Lower lobe of right lung (tissue), 2 donors: ENCODE data around the gene CCDC24. TPM values are rescaled to one million over a fixed set of nuclear protein-coding genes. Genes with fewer than 3 reads are reported as not detected.

Experiments
- ATAC-seq, 2 donors: fragments of 200-7000 bp; cut with Tn5 transposase; one replicate each; pipeline ENCODE4 v1.9.1; 2020 to 2022; ENCODE audit warnings: mild to moderate bottlenecking in 2 of 2, moderate library complexity in 2 of 2
- DNase-seq: peaks from one replicate; pipeline ENCODE4 v3.0.0-alpha.2; 2020
- H3K27ac ChIP-seq: fragments of 200-600 bp; one replicate; pipeline ENCODE4 v1.8.0; 2022
- H3K27me3 ChIP-seq: fragments of 200-600 bp; one replicate; pipeline ENCODE4 v1.8.0; 2022; ENCODE audit warnings: low read depth
- H3K36me3 ChIP-seq: fragments of 200-600 bp; one replicate; pipeline ENCODE4 v1.8.0; 2022; ENCODE audit warnings: mild to moderate bottlenecking
- H3K4me1 ChIP-seq: fragments of 200-600 bp; one replicate; pipeline ENCODE4 v1.8.0; 2022
- H3K4me3 ChIP-seq: fragments of 200-600 bp; one replicate; pipeline ENCODE4 v1.8.0; 2022; ENCODE audit warnings: mild to moderate bottlenecking
- H3K9me3 ChIP-seq: fragments of 200-600 bp; one replicate; pipeline ENCODE4 v1.8.0; 2022
- intact Hi-C: fragments of 100-400 bp; cut with DNase I; formaldehyde crosslinking; loops from one replicate; pipeline ENCODE4 v1.11.0; 2022
- total RNA-seq: library from RNA; stranded (reverse); fragmentation: NEBNext Ultra II Directional; extraction: Animal tissue kit (Norgen Biotek cat#: 25700); gene quantifications from one replicate; pipeline ENCODE4 v1.2.1, GENCODE V29; 2021
- TF ChIP-seq, protein P1 (sequence below): fragments of 200-600 bp; IDR thresholded peaks from one replicate; pipeline ENCODE4 v1.8.0; 2022; ENCODE audit warnings: antibody characterized with exemption, mild to moderate bottlenecking
- donor health status: DM: no; HTN: yes; CAD: no; lungs with severe emphysema.

The CCDC24 gene
- total RNA-seq, 1 donor from 2014 or later = 10.7 TPM

DNA sequence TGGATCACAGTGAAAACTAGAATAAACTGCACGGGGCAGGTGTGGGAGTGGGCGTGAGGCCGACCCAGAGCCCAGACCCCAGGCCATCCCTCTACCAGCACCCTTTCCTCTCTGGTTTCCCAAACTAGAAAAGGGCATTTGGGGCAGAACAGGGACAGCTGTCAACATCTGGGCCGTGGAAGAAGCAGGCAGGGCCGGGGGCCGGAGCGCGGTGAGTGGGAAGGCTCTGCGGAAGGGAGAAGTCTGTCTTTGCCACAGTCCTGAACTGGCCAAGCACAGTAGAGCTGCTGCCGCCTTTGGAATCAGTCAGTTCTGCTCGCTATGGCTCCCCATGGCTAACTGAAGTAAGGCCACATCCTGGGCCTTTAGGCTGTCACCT is 6.6 kb downstream of the CCDC24 start:
- intact Hi-C loops = no loop called here
- TF ChIP-seq, protein P1, sequence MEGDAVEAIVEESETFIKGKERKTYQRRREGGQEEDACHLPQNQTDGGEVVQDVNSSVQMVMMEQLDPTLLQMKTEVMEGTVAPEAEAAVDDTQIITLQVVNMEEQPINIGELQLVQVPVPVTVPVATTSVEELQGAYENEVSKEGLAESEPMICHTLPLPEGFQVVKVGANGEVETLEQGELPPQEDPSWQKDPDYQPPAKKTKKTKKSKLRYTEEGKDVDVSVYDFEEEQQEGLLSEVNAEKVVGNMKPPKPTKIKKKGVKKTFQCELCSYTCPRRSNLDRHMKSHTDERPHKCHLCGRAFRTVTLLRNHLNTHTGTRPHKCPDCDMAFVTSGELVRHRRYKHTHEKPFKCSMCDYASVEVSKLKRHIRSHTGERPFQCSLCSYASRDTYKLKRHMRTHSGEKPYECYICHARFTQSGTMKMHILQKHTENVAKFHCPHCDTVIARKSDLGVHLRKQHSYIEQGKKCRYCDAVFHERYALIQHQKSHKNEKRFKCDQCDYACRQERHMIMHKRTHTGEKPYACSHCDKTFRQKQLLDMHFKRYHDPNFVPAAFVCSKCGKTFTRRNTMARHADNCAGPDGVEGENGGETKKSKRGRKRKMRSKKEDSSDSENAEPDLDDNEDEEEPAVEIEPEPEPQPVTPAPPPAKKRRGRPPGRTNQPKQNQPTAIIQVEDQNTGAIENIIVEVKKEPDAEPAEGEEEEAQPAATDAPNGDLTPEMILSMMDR = no peak
- H3K27me3 ChIP-seq = no peaks in the 10 kb centered on the region
- DNase-seq = no peak
- H3K4me3 ChIP-seq = no peak overlapping the region
- ATAC-seq = no peak
- no peak overlapping the region for H3K27ac ChIP-seq
- H3K4me1 ChIP-seq = no peaks in the 10 kb centered on the region
- H3K36me3 ChIP-seq = peaks cover 18% of the 10 kb centered on the region
- H3K9me3 ChIP-seq = no peaks in the 10 kb centered on the region

DNA sequence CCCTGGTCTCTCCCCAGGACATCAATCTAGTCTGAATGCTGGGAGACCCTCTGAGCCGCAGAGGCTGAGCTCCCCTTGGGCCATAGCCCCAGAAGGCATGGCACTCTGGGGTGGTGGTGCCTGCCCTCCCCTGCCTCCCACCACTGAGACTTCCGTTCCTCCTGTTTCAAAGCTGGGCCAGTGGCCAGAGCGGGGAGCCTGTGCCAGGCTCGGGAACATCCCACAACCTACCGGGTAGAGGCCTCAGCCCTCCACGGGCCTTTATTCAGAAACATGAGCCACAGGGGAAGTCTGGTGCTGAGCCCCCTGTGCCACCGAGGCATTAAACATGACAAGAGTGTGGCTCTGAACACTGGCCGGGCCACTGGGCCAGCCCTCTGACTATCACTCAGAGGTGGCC is 8.1 kb downstream of the CCDC24 start:
- intact Hi-C loops = no loop called here
- ATAC-seq = no peak

DNA sequence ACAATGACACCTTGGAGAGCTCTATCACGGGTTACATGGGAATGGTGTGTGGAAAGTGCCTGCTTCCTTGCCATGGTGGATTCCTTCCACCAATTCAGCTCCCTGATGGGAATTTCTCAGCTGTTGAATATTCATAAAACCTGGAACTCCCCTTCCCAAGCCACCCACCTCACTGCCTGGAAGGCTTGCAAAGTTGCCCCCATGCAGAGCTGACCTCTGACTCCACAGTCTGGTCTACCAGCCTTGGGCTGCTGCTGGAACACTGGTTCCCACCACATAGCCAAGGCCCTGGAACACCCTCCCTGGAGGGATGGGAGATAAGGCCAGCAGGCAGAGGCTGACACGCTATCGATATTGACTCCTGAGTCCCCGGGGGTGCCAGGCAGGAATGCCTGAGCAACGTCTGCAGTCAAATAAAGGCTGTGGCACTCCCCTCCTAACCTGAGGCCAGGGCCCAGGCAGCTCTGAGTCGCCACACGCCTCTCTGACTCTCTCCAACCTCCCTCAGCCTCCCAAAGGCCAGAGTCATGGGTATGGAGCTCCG is 8.8 kb downstream of the CCDC24 start:
- Histone ChIP-seq H3K4me1 (no peaks in the 10 kb centered on the region), H3K9me3 (no peaks in the 10 kb centered on the region), H3K27ac (no peak overlapping the region), H3K36me3 (peaks cover 18% of the 10 kb centered on the region), H3K27me3 (no peaks in the 10 kb centered on the region), H3K4me3 (no peak overlapping the region)
- DNase-seq (no peak), ATAC-seq (no peak)
- intact Hi-C loops = no loop called here
- TF ChIP-seq, protein P1 = no peak

More for the DNA sequence above, 8.1 kb downstream of the CCDC24 start:
- DNase-seq = no peak
- Histone ChIP-seq H3K27me3 (no peaks in the 10 kb centered on the region), H3K27ac (no peak overlapping the region), H3K4me3 (no peak overlapping the region), H3K36me3 (peaks cover 18% of the 10 kb centered on the region), H3K4me1 (no peaks in the 10 kb centered on the region), H3K9me3 (no peaks in the 10 kb centered on the region)
- TF ChIP-seq, protein P1 = no peak

DNA sequence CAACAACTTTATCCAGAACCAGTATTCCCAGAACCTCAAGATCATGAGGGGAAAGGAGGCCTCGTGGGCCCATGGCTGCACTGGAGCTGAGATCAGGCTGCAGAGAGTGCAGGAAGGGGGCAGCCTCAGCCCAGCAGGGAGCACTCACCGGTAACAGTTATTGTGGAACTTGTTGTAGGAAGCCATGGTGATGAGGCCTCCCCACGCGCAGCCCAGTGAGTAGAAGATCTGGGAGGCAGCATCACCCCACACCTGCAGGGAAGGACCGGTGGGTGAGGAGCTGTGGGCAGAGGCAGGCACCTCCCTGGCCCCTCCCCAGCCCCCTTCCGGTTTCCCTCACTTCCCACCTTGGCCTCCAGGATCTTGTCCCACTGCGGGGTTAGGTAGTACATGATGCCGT is 10.8 kb downstream of the CCDC24 start:
- H3K27me3 ChIP-seq = no peaks in the 10 kb centered on the region
- intact Hi-C loops = no loop called here
- no peak overlapping the region for H3K4me3 ChIP-seq
- ATAC-seq (no peak), DNase-seq (no peak)
- no peaks in the 10 kb centered on the region for H3K9me3 ChIP-seq
- TF ChIP-seq, protein P1 = no peak
- no peak overlapping the region for H3K27ac ChIP-seq
- peaks cover 18% of the 10 kb centered on the region for H3K36me3 ChIP-seq
- H3K4me1 ChIP-seq = peaks cover 3% of the 10 kb centered on the region

DNA sequence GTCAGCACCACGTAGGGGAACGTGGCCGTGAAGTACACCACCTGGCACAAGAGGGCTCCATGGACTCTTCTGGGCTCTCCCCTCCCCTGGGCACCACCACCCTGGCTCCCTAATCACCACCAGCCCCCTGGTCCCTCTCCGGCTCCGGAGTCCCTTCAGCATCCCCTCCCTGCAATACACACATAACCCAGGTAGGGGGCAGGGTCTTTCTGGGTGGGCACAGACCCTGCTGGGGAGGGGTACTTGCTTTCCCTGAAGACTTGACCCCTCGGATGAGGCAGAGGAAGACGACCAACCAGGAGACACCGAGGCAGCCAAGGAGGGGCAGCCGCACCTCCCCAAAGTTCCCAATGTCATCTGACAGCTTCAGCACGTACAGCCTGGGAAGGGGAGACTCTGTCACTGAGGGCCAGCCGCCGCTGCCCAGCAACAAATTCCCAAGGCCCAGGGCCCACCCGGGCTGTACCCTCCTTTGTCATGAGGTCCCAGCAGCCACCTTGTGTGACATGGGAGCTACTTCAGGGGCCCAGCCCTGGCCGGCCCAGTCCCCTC is 11.3 kb downstream of the CCDC24 start:
- H3K36me3 ChIP-seq = peaks cover 18% of the 10 kb centered on the region
- peaks cover 3% of the 10 kb centered on the region for H3K4me1 ChIP-seq
- H3K9me3 ChIP-seq = no peaks in the 10 kb centered on the region
- no peak overlapping the region for H3K4me3 ChIP-seq
- intact Hi-C loops = no loop called here
- H3K27ac ChIP-seq = no peak overlapping the region
- no peak for ATAC-seq
- no peak for DNase-seq
- no peaks in the 10 kb centered on the region for H3K27me3 ChIP-seq
- TF ChIP-seq, protein P1 = no peak
